Smooth muscle cell (in vitro differentiated cells): ENCODE results near the gene MCM3AP. TPM values are rescaled to one million over a fixed set of nuclear protein-coding genes. Genes with fewer than 3 reads are reported as not detected.

Experiments
- DNase-seq: peaks from one replicate; lab custom pipeline; 2025; ENCODE audit not compliant: unreplicated experiment; lab: John Stamatoyannopoulos, UW
- H2AFZ ChIP-seq: fragments of 200-600 bp; sonication (generic); 2 replicates; pipeline ENCODE4 v1.6.0; 2016; ENCODE audit warnings: antibody characterized with exemption, low read depth, mild to moderate bottlenecking
- H3F3A ChIP-seq: fragments of 200-600 bp; sonication (generic); 2 replicates; pipeline ENCODE4 v1.6.0; 2017; ENCODE audit warnings: antibody characterized with exemption, low read depth
- H3K27ac ChIP-seq: fragments of 200-600 bp; sonication (generic); 2 replicates; pipeline ENCODE4 v1.5.1; 2016; ENCODE audit warnings: low read depth, mild to moderate bottlenecking
- H3K27me3 ChIP-seq: fragments of 200-600 bp; sonication (generic); 2 replicates; pipeline ENCODE4 v1.6.1; 2016; ENCODE audit warnings: low read depth, mild to moderate bottlenecking
- H3K36me3 ChIP-seq: fragments of 200-600 bp; sonication (generic); 2 replicates; pipeline ENCODE4 v1.5.1; 2016; ENCODE audit warnings: low read depth
- H3K4me1 ChIP-seq: fragments of 200-600 bp; sonication (generic); 2 replicates; pipeline ENCODE4 v1.5.1; 2016; ENCODE audit warnings: low read depth
- H3K4me2 ChIP-seq: fragments of 200-600 bp; sonication (generic); 2 replicates; pipeline ENCODE4 v1.6.0; 2016; ENCODE audit warnings: mild to moderate bottlenecking
- H3K4me3 ChIP-seq: fragments of 200-600 bp; sonication (generic); 2 replicates; pipeline ENCODE4 v1.5.1; 2016; ENCODE audit warnings: mild to moderate bottlenecking
- H3K79me2 ChIP-seq: fragments of 200-600 bp; sonication (generic); 2 replicates; pipeline ENCODE4 v1.6.0; 2016; ENCODE audit warnings: low read depth, mild to moderate bottlenecking
- H3K9ac ChIP-seq: fragments of 200-600 bp; sonication (generic); 2 replicates; pipeline ENCODE4 v1.6.0; 2016; ENCODE audit warnings: low read depth
- H3K9me3 ChIP-seq: fragments of 200-600 bp; sonication (generic); replicated peaks from 2 replicates; pipeline ENCODE4 v1.5.1; 2016; ENCODE audit warnings: low read depth
- H4K20me1 ChIP-seq: fragments of 200-600 bp; sonication (generic); 2 replicates; pipeline ENCODE4 v1.6.0; 2016; ENCODE audit warnings: low read depth
- CTCF ChIP-seq: fragments of 200-600 bp; sonication (generic); IDR thresholded peaks from 2 replicates; pipeline ENCODE4 v1.5.1; 2017; ENCODE audit warnings: borderline replicate concordance, mild to moderate bottlenecking, antibody characterized with exemption; ENCODE audit not compliant: insufficient read depth, poor library complexity, severe bottlenecking
- WGBS: methylation state at CpG from one replicate; pipeline ENCODE4 v1.1.7; 2016; ENCODE audit warnings: low lambda C conversion rate; 5-methylcytosine and 5-hydroxymethylcytosine counted together
- polyA plus RNA-seq: library from polyadenylated mRNA; unstranded; fragments of >200 nt; fragmentation: Nextera tagmentation; extraction: Ambion mirVana; gene quantifications from 2 replicates; pipeline ENCODE4 v1.2.1, GENCODE V29; 2016
- total RNA-seq: library from RNA; depleted of rRNA; stranded (reverse); fragments of >200 nt; gene quantifications from 2 replicates; pipeline ENCODE4 v1.2.3, GENCODE V29; 2014

MCM3AP gene
- total and polyA plus RNA-seq, 2 experiments from 2014 or later, result 39.2 to 51.5 TPM

GRCh38 chr21:46264046-46264689 is 21.2 kb downstream of the MCM3AP start:
- Histone ChIP-seq H3K27ac (no peak overlapping the region), H3K9ac (no peak overlapping the region), H2AFZ (no peak overlapping the region), H3K4me2 (no peak overlapping the region), H3F3A (no peaks in the 10 kb centered on the region), H3K9me3 (no peaks in the 10 kb centered on the region), H3K27me3 (no peaks in the 10 kb centered on the region), H3K79me2 (no peaks in the 10 kb centered on the region), H4K20me1 (peaks cover 28% of the 10 kb centered on the region), H3K4me3 (no peak overlapping the region), H3K36me3 (peaks cover 13% of the 10 kb centered on the region), H3K4me1 (no peaks in the 10 kb centered on the region)
- TF ChIP-seq CTCF, result no peak
- no peak for DNase-seq
- 98% methylated on average over 22 of the region's 22 CpGs for WGBS

GRCh38 chr21:46256501-46256994 is 28.9 kb downstream of the MCM3AP start:
- Histone ChIP-seq H2AFZ (no peak overlapping the region), H3K36me3 (peaks cover 37% of the 10 kb centered on the region), H4K20me1 (peaks cover 3% of the 10 kb centered on the region), H3K9me3 (no peaks in the 10 kb centered on the region), H3K27ac (no peak overlapping the region), H3K79me2 (no peaks in the 10 kb centered on the region), H3K4me3 (no peak overlapping the region), H3K9ac (no peak overlapping the region), H3K4me2 (no peak overlapping the region), H3K4me1 (no peaks in the 10 kb centered on the region), H3F3A (no peaks in the 10 kb centered on the region), H3K27me3 (no peaks in the 10 kb centered on the region)
- WGBS, result 98% methylated on average over 18 of the region's 18 CpGs
- DNase-seq, result no peak
- TF ChIP-seq CTCF, result no peak

GRCh38 chr21:46255758-46256337 is 29.6 kb downstream of the MCM3AP start:
- no peak for DNase-seq
- H3K4me3 ChIP-seq, result no peak overlapping the region
- H3K9me3 ChIP-seq, result no peaks in the 10 kb centered on the region
- no peaks in the 10 kb centered on the region for H3F3A ChIP-seq
- no peak overlapping the region for H2AFZ ChIP-seq
- 93% methylated on average over 6 of the region's 6 CpGs for WGBS
- H4K20me1 ChIP-seq, result peaks cover 3% of the 10 kb centered on the region
- no peak overlapping the region for H3K4me2 ChIP-seq
- no peaks in the 10 kb centered on the region for H3K4me1 ChIP-seq
- peaks cover 42% of the 10 kb centered on the region for H3K36me3 ChIP-seq
- no peaks in the 10 kb centered on the region for H3K27me3 ChIP-seq
- no peak overlapping the region for H3K9ac ChIP-seq
- H3K27ac ChIP-seq, result no peak overlapping the region
- TF ChIP-seq CTCF, result no peak
- no peaks in the 10 kb centered on the region for H3K79me2 ChIP-seq

GRCh38 chr21:46255166-46255565 is 30.2 kb downstream of the MCM3AP start:
- Histone ChIP-seq H3F3A (no peaks in the 10 kb centered on the region), H3K9me3 (no peaks in the 10 kb centered on the region), H4K20me1 (peaks cover 10% of the 10 kb centered on the region), H3K27me3 (no peaks in the 10 kb centered on the region), H3K4me1 (no peaks in the 10 kb centered on the region), H3K9ac (no peak overlapping the region), H3K4me2 (no peak overlapping the region), H2AFZ (no peak overlapping the region), H3K27ac (no peak overlapping the region), H3K4me3 (no peak overlapping the region), H3K79me2 (no peaks in the 10 kb centered on the region), H3K36me3 (peaks cover 45% of the 10 kb centered on the region)
- WGBS, result 98% methylated on average over 11 of the region's 11 CpGs
- TF ChIP-seq CTCF, result no peak
- DNase-seq, result no peak
